Astrocyte (in vitro differentiated cells and primary cell): ENCODE measurements around the gene SEC22C. TPM values are rescaled to one million over a fixed set of nuclear protein-coding genes. Genes with fewer than 3 reads are reported as not detected.
A peak's percentile ranks its signal among the peaks of the same experiment; 100 is the strongest.

ENCODE experiments used
- DNase-seq: peaks from one replicate; pipeline ENCODE4 v3.0.0-alpha.2; 2010; ENCODE audit warnings: low read depth
- FAIRE-seq: peaks from 2 replicates; lab custom pipeline; 2011; peaks lifted over from hg19 to GRCh38; lab: Jason Lieb, UNC
- H2AFZ ChIP-seq: 2 replicates; pipeline ENCODE4 v1.6.0; 2012; ENCODE audit warnings: low read depth, low read length, inconsistent platforms
- H3K27ac ChIP-seq: 2 replicates; pipeline ENCODE4 v1.5.1; 2011; ENCODE audit warnings: low read depth, low read length, inconsistent platforms
- H3K27me3 ChIP-seq: 2 replicates; pipeline ENCODE4 v1.6.0; 2011; ENCODE audit warnings: low read length, inconsistent platforms; ENCODE audit not compliant: insufficient read depth
- H3K36me3 ChIP-seq: 2 replicates; pipeline ENCODE4 v1.5.1; 2011; ENCODE audit warnings: low read length, inconsistent platforms; ENCODE audit not compliant: insufficient read depth
- H3K4me1 ChIP-seq: 2 replicates; pipeline ENCODE4 v1.5.1; 2011; ENCODE audit warnings: low read length, inconsistent platforms; ENCODE audit not compliant: insufficient read depth
- H3K4me2 ChIP-seq: 2 replicates; pipeline ENCODE4 v1.6.0; 2012; ENCODE audit warnings: low read length, inconsistent platforms
- H3K4me3 ChIP-seq: 2 replicates; pipeline ENCODE4 v1.5.1; 2011; ENCODE audit warnings: low read depth, mild to moderate bottlenecking, low read length, inconsistent platforms; ENCODE audit not compliant: insufficient read depth
- H3K79me2 ChIP-seq: 2 replicates; pipeline ENCODE4 v1.6.0; 2012; ENCODE audit warnings: mild to moderate bottlenecking, low read length, inconsistent platforms; ENCODE audit not compliant: insufficient read depth
- H3K9ac ChIP-seq: 2 replicates; pipeline ENCODE4 v1.6.0; 2012; ENCODE audit warnings: mild to moderate bottlenecking, low read length, inconsistent platforms
- H3K9me3 ChIP-seq: 2 replicates; pipeline ENCODE4 v1.5.1; 2012; ENCODE audit warnings: low read depth, mild to moderate bottlenecking, low read length, inconsistent platforms; ENCODE audit not compliant: insufficient read depth
- H4K20me1 ChIP-seq: 2 replicates; pipeline ENCODE4 v1.6.0; 2012; ENCODE audit warnings: low read length, inconsistent platforms; ENCODE audit not compliant: insufficient read depth
- H3K27ac Mint-ChIP-seq: one replicate; pipeline ENCODE4 v1.8.0; 2021; ENCODE audit warnings: mild to moderate bottlenecking, mixed read lengths; ENCODE audit not compliant: unreplicated experiment
- H3K27me3 Mint-ChIP-seq: one replicate; pipeline ENCODE4 v1.8.0; 2021; ENCODE audit warnings: low read depth, mixed read lengths; ENCODE audit not compliant: unreplicated experiment
- H3K36me3 Mint-ChIP-seq: one replicate; pipeline ENCODE4 v1.8.0; 2021; ENCODE audit warnings: low read depth, mixed read lengths; ENCODE audit not compliant: unreplicated experiment
- H3K4me1 Mint-ChIP-seq: one replicate; pipeline ENCODE4 v1.8.0; 2021; ENCODE audit warnings: low read depth, mixed read lengths; ENCODE audit not compliant: unreplicated experiment
- H3K4me3 Mint-ChIP-seq: one replicate; pipeline ENCODE4 v1.8.0; 2021; ENCODE audit warnings: mild to moderate bottlenecking, moderate library complexity, mixed read lengths; ENCODE audit not compliant: unreplicated experiment
- H3K9me3 Mint-ChIP-seq: one replicate; pipeline ENCODE4 v1.8.0; 2021; ENCODE audit warnings: mild to moderate bottlenecking, mixed read lengths; ENCODE audit not compliant: unreplicated experiment
- CTCF ChIP-seq: IDR thresholded peaks from 2 replicates; pipeline ENCODE4 v1.5.1; 2011; ENCODE audit warnings: low read depth, mild to moderate bottlenecking, inconsistent platforms, low read length, moderate library complexity; ENCODE audit not compliant: insufficient read depth
- EZH2 ChIP-seq: IDR thresholded peaks from 2 replicates; pipeline ENCODE4 v1.6.1; 2012; ENCODE audit warnings: mild to moderate bottlenecking, low read length, inconsistent platforms; ENCODE audit not compliant: insufficient read depth
- total RNA-seq: library from RNA; stranded (reverse); gene quantifications from 2 replicates; pipeline ENCODE4 v1.2.1, GENCODE V29; 2021

Gene SEC22C
- total RNA-seq, 1 donor from 2014 or later = 37.4 TPM

DNA sequence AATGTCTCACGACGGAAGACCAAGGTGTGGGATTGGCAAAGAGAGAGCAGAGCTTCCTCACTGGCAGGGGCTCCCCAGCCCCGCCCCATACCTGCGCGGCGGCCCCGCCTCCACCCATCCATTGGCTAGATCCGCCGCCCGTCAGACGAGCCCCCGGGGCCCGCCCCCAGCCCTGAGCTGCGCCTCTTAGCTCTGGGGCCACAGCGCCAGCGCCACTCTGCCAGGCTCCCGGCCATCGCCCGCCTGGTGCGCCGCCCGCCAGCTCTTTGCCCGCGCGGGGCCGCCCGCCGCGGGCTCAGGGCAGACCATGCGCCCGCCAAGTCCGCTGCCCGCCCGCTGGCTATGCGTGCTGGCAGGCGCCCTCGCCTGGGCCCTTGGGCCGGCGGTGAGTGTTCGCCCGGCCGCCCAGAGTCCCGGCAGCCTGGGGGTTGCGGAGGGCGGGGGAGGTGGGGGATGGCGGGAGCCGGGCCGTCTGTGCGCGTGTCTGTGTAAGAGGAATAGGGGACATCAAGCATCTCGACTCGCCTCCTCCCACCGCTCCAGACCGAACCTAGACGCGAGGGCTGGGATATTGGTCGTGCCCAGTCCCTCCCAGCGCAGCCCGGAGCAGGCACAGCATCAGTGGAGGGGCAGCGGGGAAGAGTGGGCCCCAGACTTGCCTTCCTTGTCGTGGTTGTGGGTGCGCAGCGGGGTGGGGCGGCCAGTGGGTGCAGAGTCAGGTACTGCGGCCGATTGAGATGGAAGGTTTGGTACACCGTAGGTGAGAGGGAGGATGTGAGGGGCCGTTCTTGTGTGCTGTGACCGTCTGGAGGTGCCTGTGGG, 79.1 kb downstream of the SEC22C start, which contains the start of gene VIPR1:
Gene VIPR1 (plus strand): TSS at position 215 of the 822 bp plus-strand sequence. CDS start 93 bp downstream, at position 308.
- no peaks in the 10 kb centered on the region for H3K9me3 ChIP-seq
- DNase-seq (no peak), FAIRE-seq (no peak)
- peaks cover 62% of the 10 kb centered on the region for H3K27me3 Mint-ChIP-seq
- H3K4me3 ChIP-seq = peak within 1 kb of the TSS; percentile 39
- H2AFZ ChIP-seq = peak within 1 kb of the TSS; percentile 69
- peaks cover 3% of the 10 kb centered on the region for H3K9me3 Mint-ChIP-seq
- H3K4me1 Mint-ChIP-seq = peaks cover 6% of the 10 kb centered on the region
- H3K36me3 ChIP-seq = no peaks in the 10 kb centered on the region
- H3K4me2 ChIP-seq = peak within 1 kb of the TSS; percentile 83
- TF ChIP-seq CTCF = no peak
- peak; percentile 27 for TF ChIP-seq EZH2
- H3K27me3 ChIP-seq = peaks cover 26% of the 10 kb centered on the region
- no peaks in the 10 kb centered on the region for H4K20me1 ChIP-seq
- no peaks in the 10 kb centered on the region for H3K79me2 ChIP-seq
- peak within 1 kb of the TSS; percentile 82 for H3K4me3 Mint-ChIP-seq
- H3K27ac Mint-ChIP-seq = no peak within 1 kb of the TSS
- no peaks in the 10 kb centered on the region for H3K36me3 Mint-ChIP-seq
- no peak within 1 kb of the TSS for H3K27ac ChIP-seq
- H3K4me1 ChIP-seq = peaks cover 10% of the 10 kb centered on the region
- H3K9ac ChIP-seq = no peak within 1 kb of the TSS

DNA sequence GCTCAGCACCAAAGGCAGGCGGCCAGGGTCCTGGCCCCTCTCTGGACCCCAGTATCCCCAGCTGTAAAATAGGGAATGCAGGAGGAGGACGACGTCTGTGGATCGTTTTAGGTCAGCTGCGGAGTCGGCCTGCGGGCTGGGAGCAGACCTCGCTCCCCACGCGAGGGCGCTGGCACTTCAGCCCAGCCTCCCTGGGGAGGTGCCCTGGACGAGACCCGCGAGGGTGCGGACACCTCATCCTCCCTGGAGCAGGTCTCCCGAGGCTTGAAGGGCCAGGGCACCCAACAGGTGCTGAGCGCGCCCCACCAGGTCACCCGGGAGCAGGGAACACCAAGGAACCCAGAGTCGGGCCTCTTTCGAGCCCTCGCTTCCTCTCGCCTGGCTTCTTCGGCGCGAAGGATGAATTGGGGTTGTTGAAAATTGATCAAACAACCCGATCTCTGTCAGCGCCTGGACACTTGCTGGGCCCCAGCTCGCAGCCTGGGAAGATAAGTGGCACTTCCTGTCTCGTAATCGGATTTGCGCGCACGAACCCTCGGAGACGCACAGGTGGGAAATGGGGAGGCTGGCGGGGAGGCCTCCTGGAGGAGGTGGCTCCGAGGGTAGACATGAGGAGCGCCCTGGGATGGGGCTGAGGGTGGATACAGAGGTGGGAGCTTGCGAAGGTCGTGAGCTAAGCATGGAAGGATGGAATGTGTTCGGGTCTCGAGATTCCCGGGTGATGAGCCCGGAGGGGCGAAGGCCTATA, 79.9 kb downstream of the SEC22C start:
- DNase-seq (no peak), FAIRE-seq (no peak)
- no peaks in the 10 kb centered on the region for H3K36me3 Mint-ChIP-seq
- Histone ChIP-seq H3K79me2 (no peaks in the 10 kb centered on the region), H3K9ac (no peak overlapping the region), H3K36me3 (no peaks in the 10 kb centered on the region), H3K4me1 (peaks cover 17% of the 10 kb centered on the region), H3K27me3 (peaks cover 26% of the 10 kb centered on the region), H2AFZ (peak overlapping the region; percentile 47), H3K4me3 (peak overlapping the region; percentile 39), H4K20me1 (no peaks in the 10 kb centered on the region), H3K27ac (no peak overlapping the region), H3K4me2 (peak overlapping the region; percentile 83), H3K9me3 (no peaks in the 10 kb centered on the region)
- H3K27me3 Mint-ChIP-seq = peaks cover 55% of the 10 kb centered on the region
- peak; percentile 15 for TF ChIP-seq CTCF
- peak; percentile 79 for TF ChIP-seq EZH2
- peaks cover 13% of the 10 kb centered on the region for H3K4me1 Mint-ChIP-seq
- H3K9me3 Mint-ChIP-seq = peaks cover 3% of the 10 kb centered on the region
- H3K4me3 Mint-ChIP-seq = peak overlapping the region; percentile 82
- H3K27ac Mint-ChIP-seq = no peak overlapping the region
